Measurements from ENCODE around the gene ATP1B3.
"Not testable (repeated sequence)": the region's sequence is repeated elsewhere in the genome, so short reads cannot be mapped to it uniquely, and the experiment has no call there.

Gene ATP1B3

DNA sequence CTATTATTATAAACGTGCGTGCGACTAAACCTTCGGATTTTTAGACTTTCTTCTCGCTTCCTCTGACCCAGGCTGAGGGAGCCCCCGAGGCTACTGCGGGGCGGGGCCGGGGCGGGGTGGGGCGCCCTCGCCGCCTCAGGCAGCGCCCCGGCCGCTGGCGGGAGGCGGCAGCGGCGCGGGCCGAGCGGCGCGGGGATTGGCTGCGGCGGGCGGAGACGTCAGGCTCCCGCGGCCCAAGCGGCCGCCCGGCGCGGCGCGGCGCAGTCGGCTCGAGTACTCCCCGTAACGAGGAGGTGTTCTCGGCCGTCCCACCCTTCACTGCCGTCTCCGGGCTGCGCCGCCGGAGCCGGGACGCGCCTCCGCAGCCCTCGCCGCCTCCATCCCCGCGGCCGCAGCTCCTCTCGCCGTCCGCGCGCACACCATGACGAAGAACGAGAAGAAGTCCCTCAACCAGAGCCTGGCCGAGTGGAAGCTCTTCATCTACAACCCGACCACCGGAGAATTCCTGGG is at the start of gene ATP1B3:
ATP1B3 (plus strand) TSS at position 263 of the 510 bp plus-strand sequence; CDS start at position 422, 159 bp downstream.
- DNase-seq = peak; percentile 71

DNA sequence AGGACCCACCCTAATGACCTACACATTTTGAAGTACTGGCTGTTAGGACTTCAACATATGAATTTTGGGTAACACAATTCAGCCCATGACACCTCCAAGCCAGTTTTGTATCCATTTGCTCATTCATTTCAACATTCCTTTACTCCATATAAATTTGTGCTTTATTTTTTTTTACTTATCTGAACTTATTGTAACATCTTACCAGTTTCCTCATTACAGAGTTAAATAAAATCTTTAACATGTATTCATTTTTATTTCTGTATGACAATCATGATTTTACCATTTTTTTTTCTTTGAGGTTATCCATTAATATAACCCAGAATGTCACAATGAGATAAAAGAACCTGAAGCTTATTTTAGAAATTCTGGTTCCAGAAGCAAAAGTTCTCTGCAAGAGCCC is 48.0 kb upstream of the ATP1B3 start:
- no peak for DNase-seq

DNA sequence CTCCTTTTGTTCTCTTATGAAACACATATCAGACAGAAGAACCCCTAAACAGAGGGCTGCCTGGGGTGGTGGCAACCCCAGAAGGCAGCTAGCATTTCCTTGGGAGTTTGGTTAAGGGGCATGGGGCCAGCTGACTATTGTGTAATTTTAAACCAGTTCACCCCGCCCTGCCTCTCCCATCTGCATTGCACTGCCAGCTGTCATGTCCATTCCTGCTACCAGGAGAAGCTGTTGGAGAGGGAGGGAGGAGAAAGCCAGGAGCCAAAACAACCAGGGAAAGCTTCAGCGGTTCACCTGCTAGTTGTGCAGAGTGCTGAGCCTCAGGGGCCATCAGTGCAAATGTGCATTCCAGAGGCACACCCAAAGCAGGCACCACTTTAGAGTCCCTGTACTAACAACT is 47.6 kb upstream of the ATP1B3 start:
- peak; percentile 86 for DNase-seq

DNA sequence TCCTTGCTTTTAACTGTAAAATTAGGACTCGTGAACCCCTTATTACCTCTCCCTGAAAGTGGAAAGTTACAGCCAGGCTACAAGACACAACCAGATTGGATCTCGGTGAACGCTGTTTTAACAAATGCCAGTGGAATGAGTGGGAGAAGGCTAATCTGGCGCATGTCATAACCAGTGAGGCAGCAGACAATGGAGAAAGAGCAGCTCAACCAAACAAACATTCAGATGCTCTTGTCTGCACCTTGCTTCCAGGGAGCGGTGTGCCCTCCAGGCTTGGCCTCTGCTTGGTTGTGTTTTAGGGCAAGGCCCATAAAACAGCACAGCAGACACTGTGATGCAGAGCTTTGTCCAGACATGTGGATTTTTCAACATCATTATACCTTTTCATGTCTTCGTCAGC is 45.9 kb upstream of the ATP1B3 start:
- no peak for DNase-seq

DNA sequence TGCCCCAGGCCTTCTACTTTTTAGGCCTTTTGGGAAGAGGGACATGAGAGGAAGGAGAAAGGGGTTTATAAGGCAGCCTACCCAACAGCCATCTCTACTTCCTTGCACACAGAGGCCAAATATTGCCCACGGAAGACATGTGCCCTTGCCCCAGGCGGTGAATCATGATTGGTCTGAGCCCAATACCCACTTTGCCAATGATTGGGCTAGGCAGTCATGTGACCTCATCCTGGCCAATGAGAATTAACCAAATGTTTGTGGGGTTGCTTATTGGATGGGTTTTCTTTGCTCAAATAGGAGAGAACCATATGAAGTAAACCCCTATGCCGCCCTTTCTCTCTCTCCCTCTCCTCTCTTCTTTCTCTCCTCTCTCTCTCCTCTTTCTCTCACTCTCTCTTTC is 42.2 kb upstream of the ATP1B3 start:
- no peak for DNase-seq

DNA sequence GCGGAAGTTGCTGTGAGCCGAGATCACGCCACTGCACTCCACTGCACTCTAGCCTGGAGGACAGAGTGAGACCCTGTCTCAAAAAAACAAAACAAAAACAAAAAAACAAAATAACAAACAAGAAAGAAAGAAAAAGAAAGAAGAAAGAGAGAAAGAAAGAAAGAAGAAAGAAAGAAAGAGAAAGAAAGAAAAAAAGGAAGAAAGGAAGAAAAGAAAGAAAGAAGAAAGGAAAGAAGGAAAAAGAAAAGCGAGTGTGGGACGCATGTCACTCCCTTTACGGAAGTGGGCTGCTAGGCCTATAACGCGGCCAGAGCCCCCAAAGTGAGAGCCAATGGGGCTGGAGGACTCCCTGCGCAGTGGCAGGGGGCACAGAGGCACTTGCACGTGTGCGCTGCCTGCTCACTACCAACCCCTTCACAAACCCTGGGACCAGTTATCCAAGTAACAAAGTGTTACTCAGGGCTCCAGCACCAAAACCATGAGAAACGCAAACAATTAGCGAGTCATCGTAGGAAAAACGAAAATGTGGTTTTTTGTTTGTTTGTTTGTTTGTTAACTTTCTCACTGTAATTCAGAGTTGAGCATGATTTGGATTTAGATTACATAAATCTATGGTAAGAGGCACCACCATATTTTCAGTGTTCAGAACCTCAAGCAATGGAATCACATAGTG is 40.8 kb upstream of the ATP1B3 start:
- no peak for DNase-seq

DNA sequence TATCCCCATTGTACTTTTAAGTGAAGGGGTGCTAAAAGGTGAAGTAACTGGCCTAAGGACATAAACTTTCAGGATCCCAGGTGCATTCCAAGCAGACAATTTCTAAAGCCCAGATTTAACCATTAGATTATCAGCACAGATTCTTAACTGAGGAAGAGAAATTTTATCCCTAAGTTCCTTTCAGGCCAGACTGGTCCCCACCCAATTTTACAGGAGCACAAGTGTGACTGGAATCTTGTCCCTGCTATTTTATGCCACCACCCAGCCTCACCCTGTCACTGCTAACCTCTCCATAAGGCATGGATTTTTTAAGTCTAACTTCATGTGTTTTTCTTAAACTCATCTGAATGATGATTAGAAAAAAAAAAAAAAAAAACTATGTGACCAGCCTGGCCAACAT is 37.1 kb upstream of the ATP1B3 start:
- no peak for DNase-seq

DNA sequence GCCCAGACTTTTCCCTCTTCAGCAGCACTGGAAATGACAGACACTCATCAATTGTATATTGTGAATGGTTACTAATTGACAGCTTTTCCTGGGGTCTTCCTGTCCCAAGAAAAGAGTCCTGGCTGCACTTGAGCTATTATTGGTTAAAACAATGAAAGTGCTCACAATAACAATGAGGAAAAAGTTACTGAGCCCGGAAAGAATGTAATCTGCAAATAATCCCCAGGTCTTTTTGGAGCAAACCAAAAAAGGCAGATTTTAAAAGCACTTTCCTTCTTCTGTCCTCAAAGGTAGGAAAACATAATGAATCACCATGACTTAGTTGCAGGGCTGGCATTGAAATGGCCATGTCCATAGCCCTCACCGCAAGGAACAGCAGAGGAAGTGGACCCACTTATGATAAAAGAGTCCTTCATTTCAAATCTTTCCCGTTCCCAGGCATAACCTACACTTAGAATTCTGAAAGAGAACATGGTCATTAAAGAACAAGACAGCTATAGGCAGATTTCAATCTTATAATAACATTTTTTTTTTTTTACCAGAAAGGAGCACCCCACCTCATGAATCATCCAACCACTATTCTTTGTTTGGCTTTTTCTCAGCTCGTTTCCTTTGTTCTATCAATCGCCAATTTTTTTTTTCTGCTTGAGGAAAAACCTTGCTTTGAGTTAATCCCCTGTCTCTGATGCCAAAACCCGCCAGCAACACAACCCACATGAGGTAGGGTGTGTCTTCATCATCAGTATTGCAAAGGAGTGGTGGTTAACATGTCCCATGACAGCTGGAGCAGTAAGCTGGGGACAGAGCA is 35.5 kb upstream of the ATP1B3 start:
- no peak for DNase-seq

DNA sequence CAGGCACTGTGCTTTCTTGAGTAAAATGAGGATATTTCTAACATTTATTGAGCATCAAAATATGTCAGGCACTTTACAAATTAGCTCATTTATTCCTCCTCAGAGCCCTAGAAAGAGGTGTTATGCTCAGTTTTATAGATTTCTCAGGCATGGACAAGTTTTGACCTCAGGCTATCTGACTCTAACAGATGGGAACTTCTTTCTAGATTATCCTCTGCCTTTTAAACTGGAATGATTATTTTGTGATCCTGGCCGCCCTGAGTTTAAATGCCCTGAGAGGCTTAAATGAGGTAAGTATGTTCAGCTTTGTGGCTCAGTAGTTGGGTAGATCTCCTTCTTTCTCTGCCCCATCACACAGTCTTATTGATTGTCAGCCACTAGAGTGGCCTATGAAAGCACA is 32.3 kb upstream of the ATP1B3 start:
- DNase-seq = no peak

DNA sequence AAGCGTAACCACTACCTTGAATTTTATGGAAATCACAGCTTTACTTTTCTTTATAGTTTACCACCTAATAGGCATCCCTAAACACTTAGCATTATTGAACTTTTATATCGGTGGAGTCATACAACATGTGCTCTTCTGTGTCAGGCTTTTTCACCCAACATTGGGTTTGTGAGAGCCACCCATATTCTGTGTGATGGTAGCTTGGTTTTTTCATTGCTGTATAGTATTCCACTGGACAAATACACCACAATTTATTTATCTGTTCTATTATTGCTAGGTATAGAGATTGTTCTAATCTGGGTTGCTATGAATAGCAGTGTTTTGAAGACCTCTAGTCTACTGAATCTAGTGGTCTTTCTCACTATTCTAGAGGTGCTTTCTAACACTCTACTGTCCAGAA is 31.6 kb upstream of the ATP1B3 start:
- DNase-seq = no peak

DNA sequence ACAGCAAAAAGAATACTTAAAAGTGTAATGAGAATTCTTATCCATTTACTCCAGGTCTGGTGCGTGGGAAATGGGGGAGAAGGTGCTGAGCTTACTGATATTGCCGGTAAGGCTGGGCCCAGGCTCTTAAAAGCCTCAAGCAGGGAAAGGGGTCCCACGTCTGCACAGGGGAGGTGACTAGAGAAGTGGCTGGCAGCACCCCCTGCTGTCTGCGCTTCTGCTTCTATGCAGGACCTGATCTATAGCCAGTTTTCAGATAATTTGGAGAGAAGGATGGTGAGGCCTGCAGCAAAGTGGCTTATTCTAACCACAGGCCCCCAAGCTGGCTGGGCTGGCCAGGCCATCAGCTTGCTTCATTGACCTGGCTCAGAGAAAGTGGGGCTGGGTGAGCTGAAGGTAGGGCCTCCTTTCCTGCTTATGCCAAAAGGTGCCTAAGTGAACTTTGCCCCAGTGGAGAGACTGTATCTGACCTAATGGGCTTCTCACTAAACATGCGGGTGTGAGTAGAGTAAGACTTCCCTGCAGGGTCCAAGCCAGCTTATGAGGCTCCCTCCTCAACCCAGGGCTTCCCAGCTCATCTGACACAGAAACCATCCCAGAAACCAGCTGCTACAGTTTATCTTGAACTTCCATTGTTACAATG is 30.9 kb upstream of the ATP1B3 start:
- DNase-seq = no peak

DNA sequence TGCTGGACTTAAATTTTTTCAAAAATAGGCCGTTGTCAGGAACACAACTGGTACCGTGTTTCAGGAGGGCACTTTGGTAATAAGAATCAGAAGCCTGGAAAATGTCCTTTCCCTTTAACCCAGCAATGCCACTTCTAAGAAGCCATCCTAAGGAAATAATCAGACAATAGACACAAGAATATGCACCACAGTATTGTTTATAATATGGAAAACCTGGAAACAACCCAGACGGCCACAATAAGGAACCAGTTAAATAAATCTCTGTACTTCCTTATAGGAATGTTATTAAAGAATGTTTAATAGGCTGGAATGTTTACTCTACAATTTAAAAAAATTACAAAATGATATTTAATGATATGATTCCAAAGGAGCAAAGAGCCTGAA is 30.4 kb upstream of the ATP1B3 start:
- no peak for DNase-seq

DNA sequence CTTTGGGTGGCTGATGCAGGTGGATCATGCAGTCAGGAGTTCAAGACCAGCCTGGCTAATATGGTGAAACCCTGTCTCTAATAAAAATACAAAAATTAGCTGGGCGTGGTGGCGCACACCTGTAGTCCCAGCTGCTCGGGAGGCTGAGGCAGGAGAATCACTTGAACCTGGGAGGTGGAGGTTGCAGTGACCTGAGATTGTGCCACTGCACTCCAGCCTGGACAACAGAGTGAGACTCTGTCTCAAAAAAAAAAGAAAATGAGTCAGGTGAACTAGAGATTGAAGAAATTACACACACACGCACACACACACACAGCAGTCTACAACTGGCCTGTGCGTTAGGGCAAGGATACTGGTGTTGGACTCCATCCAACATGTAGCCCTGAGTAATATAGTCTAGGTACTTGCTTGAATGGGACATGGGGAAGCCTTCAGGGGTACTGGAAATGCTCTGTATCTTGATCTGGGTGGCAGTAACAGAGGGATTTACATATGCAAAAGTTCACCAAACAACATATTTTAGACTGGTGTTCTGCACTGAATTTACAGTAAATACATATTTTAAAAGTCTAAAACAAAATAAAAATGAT is 28.2 kb upstream of the ATP1B3 start:
- not testable (repeated sequence) for DNase-seq

DNA sequence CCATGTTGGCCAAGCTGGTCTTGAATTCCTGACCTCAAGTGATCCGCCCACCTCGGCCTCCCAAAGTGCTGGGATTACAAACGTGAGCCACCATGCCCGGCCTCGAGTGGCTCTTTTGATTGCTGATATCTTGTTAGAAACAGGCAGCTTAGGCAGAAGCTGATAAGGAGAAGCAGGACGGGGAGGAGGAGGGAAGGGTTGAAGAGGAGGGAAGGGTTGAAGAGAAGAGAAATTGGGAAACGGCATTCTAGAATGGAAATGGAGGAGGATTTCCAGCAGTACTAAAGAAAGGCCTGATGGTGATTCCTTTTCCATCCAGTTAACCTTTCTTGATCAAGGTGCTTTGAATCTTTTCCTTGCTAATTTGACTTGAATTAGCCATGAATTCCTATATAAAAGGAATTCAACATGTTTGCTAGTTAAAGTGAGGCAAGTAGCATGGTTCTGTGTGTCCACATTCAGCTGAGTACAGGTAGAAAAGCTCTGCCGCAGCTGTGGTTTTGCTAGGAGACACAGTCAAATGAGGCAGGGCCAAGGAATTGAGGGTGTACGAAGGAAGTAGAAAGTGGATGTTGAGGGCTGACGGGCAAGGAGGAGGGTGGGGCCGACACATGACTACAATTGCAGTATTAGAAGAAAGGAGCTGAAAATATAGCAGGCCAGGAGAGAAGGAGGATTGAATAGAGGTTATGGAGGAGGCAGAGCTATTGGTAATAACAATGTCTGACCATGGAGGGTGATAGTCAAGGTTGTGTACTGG is 27.2 kb upstream of the ATP1B3 start:
- DNase-seq = no peak

DNA sequence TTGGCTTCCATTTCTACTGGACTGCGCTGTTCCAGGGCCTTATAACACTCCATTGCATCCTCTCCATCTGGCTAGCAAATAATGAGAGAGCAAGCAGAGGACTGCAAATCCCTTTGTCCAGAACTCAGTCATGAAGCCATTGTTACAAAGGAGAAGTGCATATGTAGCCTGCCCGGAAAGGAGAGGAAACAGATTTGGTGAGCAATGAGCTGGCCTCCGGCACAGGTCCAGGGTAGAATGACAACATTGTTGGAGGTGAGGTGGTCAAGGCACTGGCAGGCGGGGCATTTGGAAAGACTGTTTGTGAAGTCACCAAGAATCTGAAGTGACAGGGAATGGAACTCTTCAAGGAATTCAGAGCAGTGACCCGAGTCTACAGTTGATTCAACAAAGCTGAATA is 25.0 kb upstream of the ATP1B3 start:
- DNase-seq = no peak

DNA sequence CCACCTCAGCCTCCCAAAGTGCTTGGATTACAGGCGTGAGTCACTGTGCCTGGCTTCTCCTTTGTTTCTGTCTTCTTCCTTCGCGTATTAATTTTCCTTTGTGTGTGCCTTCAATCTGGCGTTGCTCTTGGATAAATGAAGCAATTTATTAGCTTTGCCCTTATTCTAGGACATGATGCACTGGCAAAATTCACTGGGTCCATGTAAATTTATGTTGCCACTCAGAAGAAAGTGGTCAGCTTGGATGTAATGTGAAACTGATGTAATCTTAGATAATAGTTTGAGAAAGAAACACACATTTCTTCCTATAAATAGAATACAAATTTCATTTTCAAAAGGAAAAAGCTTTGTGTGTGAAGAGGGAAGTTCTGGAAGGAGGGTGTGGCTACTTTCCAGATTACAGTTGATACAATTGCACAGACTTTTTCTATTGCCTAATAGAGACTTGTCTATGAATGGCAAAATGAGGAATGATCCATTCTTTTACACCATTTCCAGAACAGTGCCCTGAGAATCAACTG is 23.3 kb upstream of the ATP1B3 start:
- no peak for DNase-seq

DNA sequence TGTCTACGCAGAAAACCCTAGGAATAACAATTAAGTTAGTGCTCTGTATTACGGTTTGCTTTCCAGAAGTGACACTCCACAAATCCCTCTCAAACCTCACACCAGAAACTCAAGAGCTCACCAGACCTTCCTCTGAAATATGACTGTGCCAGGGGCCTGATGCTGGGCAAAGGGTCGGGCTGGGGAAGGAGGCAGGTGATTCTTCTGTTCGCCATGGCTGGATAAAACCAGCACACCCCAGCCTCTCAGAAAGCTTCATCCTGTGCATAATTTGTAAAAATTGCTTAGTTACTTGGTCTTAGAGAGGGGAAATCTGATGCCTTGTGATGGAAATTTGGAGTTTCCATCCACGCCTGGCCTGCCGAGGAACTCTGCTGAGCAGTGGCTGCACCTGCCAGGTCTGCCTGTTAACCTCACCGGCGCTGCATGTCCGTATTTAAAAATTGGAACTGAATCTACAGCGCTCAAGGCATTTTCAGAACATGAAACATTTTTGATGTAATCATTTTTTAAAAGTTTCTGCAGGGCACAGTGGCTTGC is 22.7 kb upstream of the ATP1B3 start:
- DNase-seq = no peak

DNA sequence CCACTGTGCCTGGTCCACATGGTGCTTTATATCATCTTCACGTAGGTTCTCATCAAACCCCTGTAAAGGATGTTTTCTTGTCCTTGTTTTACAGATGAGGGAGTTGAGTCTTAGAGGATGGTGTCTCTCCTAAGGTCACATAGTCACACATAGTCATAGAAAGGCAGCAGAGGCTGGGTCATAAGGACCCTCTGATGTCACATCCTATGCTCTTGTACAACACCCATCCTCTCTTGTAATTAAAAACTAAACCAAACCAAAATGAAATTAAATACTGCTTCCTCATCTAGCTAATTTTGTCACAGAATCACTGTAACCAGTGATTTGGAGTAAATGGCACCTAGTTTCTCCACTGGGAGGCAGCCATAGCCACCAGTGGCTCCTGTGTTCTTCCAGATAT is 21.8 kb upstream of the ATP1B3 start:
- DNase-seq = no peak

DNA sequence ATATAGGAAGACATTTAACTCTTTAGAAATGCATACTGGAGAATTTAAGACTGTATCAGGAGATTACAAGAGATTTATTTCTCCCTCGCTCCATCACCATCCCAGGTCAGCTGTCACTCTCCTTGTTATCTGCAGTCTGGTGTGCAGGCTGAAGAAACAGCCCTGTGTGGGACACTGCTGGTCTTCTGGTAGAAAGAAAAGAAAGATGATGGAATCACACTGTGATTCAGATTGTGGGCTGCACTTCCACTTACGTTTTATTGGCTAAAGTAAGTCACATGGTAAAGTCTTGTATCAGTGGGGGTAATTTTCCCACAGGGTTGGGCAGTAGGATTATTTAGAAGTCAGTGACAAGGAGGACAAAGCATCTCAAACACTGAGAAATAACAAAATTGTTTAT is 18.1 kb upstream of the ATP1B3 start:
- DNase-seq = no peak

DNA sequence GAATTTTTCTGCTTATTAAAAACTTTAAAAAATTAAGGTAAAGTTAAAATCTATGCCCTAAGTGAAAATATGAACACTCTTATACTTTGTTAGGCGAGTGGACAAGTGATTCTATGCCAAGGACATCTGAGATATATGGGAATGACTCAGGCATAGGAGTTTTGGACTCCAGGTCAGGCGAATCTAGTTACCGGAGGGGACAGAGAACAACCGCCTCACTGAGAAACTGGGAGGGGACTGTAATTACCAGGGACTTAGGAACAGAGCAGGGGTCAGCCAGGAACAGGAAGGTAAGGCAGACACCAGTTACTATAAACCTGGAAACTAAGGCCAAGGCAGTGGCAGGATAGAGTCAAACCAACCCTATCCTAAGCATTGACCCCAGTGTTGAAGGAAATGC is 16.8 kb upstream of the ATP1B3 start:
- DNase-seq = no peak

DNA sequence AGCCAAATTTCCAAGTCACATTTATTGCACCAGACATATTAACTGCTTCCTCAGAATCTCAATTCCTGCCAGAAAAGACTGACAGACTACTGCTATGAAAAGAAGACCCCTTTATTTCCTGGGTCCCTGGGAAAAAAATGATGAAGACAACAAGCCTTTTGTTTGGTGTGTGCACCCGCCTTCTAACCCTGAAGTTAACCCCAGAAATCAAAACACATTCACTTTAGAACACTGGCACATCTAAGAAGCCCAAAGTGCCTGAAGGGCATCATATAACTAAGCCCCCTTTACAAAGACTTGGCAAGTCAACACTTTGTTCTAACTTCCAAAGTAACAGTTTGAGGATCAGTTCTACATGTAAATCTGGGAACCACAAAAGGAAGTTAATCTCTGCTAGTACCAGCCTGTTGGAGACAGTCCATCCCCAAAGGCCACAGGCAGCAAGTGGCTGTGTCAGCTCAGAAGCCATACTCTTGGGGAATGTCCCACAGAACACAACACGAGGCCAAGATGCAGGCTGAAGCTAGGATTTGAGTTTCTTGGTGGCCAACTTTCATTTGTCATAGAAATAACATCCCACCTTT is 16.3 kb upstream of the ATP1B3 start:
- DNase-seq = no peak
